ENCODE data around the gene ANGPTL2.

Gene ANGPTL2

DNA sequence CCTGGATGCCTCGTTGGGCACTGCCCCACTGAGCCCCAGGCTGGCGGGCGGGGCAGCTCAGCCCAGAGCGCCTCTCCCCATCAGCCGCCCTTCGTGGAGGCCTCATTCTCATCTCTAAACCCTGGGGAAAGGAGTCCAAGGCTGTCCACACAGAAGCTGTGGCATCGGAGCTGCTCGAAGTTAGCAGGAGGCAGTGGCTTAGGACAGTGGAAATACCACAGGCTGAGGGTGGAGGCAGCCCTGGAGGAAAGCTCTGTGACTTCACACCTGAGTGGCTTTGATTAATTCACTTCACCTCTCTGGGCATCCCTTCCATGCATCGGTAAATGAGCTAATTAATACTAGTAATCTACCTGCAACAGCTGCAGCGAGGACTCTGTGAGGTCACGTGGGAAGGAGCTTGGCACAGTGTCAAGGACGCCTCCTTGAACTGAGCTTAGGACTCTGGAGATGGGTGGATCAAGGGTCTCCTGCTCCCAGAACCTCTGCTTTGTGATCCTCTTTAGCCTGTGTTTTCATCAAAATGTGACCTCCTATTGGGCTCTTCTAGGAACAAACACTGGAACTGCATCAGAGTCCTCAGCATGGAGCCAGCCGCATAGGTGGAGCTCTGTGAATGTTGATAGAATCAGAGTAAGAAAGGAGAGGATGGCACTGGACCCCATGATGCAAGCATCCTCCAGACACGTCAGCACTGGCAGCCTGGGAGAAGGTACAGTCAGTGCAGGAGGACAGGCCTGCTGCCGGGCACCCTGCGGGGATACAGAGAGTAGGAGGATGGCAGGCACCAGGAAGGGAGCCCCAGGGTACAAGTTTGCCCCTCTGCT, 842 bp upstream of the ANGPTL2 start:
- H3K4me1 Mint-ChIP-seq = no peaks in the 10 kb centered on the region
- H3K27me3 Mint-ChIP-seq = peaks cover 33% of the 10 kb centered on the region
- no peak for DNase-seq
- H3K36me3 Mint-ChIP-seq (ENCODE audit: low read depth) = no peaks in the 10 kb centered on the region
- no peak for ATAC-seq
- no peak overlapping the region for H3K4me3 Mint-ChIP-seq
- H3K27ac Mint-ChIP-seq = no peak overlapping the region
- no peaks in the 10 kb centered on the region for H3K9me3 Mint-ChIP-seq

DNA sequence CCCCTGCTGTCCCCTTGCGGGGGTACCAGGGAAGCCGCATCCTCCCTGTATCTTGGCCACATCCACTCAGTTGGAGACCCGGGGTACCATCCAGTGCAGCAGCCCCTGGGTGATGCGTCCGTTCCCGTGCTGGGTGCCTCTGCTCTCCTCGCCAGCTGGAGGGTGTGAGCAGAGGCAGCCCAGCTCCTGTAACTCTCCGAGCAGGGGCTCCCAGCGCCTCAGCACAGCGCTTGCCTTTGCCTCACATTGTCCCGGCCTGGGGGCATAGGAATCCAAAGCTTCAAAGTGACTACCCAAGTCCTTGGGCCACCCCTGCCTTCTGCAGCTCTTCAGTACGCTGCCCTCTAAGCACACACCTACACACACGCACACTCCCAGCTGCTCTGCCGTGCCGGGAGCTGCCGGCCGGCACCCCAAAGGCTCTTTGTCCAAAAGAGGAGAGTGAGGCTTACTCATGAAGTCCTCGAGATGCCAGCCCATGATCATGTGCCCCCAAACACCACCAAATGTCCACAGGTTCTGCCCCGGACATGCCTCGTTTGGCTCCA, 733 bp downstream of the ANGPTL2 start:
- H3K27ac Mint-ChIP-seq = no peak overlapping the region
- H3K27me3 Mint-ChIP-seq = peaks cover 32% of the 10 kb centered on the region
- DNase-seq (no peak), ATAC-seq (no peak)
- H3K4me1 Mint-ChIP-seq = peaks cover 5% of the 10 kb centered on the region
- H3K36me3 Mint-ChIP-seq (ENCODE audit: low read depth) = no peaks in the 10 kb centered on the region
- H3K9me3 Mint-ChIP-seq = no peaks in the 10 kb centered on the region
- H3K4me3 Mint-ChIP-seq = no peak overlapping the region

DNA sequence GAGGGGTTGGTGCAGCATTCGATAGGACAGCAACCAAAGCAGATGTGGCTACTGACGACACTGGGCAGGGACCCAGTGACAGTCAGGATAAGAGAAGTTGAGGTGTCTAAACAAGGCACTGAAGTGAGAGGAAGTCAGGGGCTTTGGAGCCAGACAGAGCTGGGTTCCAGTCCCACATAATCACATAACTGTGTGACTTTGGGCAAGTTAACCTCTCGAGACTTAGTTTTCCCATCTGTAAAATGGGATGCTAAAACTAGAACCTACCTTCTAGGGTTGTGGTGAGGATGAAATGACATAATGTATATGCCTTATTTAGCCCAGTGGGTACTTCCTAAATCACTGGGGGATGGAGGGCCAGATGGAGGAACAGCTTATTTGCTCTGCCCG, 3.1 kb downstream of the ANGPTL2 start:
- no peaks in the 10 kb centered on the region for H3K36me3 Mint-ChIP-seq (ENCODE audit: low read depth)
- peaks cover 28% of the 10 kb centered on the region for H3K27me3 Mint-ChIP-seq

DNA sequence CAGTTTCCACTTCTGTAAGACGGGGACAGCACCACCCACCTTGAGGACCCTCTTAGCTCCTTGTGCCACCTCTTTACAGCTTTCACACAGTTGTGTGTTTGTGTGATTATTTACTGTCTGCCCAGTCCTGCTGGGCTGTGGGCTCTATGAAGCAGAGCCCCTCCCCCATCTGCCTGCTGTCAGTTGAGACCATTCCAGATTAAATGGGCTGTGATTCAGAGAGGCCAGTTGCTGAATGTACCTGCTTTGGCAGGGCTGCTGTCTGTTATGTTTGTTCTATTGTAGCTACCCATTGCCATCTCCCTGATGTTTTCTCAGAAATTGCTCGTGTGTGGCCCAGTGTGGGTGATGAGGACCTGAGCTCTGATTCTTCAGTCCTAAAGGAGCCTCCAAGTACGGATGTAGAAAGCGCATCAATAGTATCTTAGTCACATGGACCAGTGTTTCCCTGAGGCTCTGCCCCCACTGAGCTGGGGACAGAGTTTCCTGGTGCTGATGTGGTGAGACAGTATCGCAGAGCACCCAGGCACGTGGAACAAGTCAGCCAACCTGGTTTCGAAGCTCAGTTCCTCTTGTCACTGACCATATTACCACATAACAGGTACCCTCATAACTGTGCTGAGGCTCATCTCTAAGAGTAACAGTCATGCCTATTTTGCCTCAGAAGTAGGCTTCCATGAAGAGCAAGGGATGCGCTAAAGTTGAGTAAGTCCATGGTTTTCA, 3.7 kb downstream of the ANGPTL2 start:
- no peak for DNase-seq
- Mint-ChIP-seq H3K4me1 (peaks cover 15% of the 10 kb centered on the region), H3K27ac (no peak overlapping the region), H3K4me3 (no peak overlapping the region), H3K36me3 (ENCODE audit: low read depth) (no peaks in the 10 kb centered on the region), H3K27me3 (peaks cover 27% of the 10 kb centered on the region), H3K9me3 (no peaks in the 10 kb centered on the region)
- no peak for ATAC-seq

More for the DNA sequence above, 3.1 kb downstream of the ANGPTL2 start:
- no peak for ATAC-seq
- H3K4me3 Mint-ChIP-seq = no peak overlapping the region
- H3K27ac Mint-ChIP-seq = no peak overlapping the region
- DNase-seq = no peak
- no peaks in the 10 kb centered on the region for H3K9me3 Mint-ChIP-seq
- peaks cover 15% of the 10 kb centered on the region for H3K4me1 Mint-ChIP-seq

DNA sequence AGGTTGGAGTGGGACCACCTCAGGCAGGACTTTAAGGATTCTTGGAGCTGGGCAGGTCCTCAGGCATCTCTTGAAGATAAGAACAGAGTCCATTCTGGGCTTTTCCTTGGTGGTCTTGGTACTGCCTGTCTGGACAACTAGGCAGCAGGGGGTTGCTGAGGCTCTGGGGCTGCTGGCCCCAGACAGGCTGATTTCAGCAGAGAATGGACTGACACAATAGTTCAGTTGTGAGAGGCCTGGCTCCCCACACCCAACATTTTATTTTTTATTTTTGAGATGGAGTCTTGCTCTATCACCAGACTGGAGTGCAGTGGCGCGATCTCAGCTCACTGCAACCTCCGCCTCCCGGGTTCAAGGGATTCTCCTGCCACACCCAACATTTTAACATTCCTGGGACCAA, 4.6 kb downstream of the ANGPTL2 start:
- Mint-ChIP-seq H3K4me1 (peaks cover 15% of the 10 kb centered on the region), H3K9me3 (no peaks in the 10 kb centered on the region), H3K27me3 (peaks cover 19% of the 10 kb centered on the region), H3K36me3 (ENCODE audit: low read depth) (no peaks in the 10 kb centered on the region), H3K4me3 (no peak overlapping the region), H3K27ac (no peak overlapping the region)
- ATAC-seq = no peak
- no peak for DNase-seq

DNA sequence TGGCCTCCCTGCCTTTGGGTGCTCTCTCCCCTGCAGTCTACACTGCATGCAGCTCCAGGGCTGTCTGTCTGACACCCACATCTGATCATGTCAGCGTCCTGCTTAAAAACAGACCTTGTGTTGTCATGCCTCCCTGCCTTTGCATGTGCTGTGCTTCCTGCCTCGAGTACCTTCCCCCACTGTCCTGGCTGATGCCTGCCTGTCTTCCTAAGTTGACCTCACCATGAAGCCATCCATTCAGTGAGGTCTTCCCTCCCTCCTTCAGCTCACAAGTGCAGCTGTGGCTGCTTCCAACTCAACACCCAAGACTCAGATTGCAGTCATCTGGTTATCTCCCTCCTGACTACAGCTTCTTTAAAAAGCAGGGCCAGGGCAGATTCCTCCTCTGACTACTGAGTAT, 5.5 kb downstream of the ANGPTL2 start:
- H3K27me3 Mint-ChIP-seq = peaks cover 16% of the 10 kb centered on the region
- DNase-seq (no peak), ATAC-seq (no peak)
- H3K4me1 Mint-ChIP-seq = peaks cover 15% of the 10 kb centered on the region
- no peaks in the 10 kb centered on the region for H3K9me3 Mint-ChIP-seq
- no peak overlapping the region for H3K27ac Mint-ChIP-seq
- H3K36me3 Mint-ChIP-seq (ENCODE audit: low read depth) = no peaks in the 10 kb centered on the region
- H3K4me3 Mint-ChIP-seq = no peak overlapping the region

DNA sequence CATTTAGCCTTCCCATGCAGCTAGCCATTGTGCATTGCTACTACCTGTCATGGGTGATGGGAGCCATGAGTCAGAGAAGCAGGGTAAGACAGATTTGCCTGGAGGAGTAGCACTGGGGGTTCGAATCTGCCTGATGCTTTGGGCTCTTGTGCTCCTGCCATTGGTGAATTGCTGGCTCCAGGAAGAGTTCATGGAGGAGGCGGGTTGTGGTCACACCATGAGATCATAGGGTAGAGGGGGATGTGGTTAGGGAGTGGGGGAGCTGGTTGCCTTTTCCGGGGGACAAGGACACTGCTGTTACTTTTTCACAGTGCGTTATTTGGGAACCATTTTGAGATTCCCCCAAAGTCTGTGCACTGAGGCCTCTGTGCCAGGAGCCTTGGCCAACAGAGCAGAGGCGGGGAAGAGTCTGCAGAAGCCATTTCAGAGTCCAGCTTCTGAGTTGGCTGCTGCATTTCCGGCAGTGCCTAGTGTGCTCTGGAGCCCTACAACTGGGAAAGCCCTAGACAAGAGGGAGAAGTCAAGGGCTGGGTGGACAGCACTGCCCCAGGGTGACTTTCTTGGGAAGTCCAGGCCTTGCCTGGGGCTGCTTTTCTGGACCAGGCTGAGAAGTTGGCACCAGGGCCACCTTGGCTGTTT, 6.2 kb downstream of the ANGPTL2 start:
- Mint-ChIP-seq H3K4me1 (peaks cover 15% of the 10 kb centered on the region), H3K36me3 (ENCODE audit: low read depth) (no peaks in the 10 kb centered on the region), H3K9me3 (no peaks in the 10 kb centered on the region), H3K27me3 (peaks cover 9% of the 10 kb centered on the region), H3K4me3 (no peak overlapping the region), H3K27ac (no peak overlapping the region)
- ATAC-seq (no peak), DNase-seq (no peak)

DNA sequence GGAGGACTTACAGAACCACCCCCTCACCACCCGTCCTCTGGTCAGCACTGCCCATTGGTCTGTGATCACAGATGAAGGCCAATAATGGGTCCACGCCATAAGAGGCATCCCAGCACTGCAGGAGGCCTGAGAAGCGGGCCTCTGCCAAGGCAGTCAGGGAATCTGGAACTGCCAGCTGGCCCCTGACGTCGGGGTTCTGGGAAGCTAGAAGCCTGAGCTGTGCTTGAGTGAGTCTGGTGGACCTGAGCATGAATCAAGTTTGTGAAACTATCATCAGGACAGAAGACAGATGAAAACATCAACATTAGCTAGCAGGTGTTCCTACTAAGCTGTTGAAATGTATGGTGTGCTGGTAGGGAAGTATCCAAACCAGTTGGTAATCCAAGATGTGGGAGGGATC, 7.8 kb downstream of the ANGPTL2 start:
- H3K9me3 Mint-ChIP-seq = no peaks in the 10 kb centered on the region
- peaks cover 15% of the 10 kb centered on the region for H3K4me1 Mint-ChIP-seq
- H3K27me3 Mint-ChIP-seq = peaks cover 1% of the 10 kb centered on the region
- H3K27ac Mint-ChIP-seq = no peak overlapping the region
- DNase-seq (no peak), ATAC-seq (no peak)
- H3K36me3 Mint-ChIP-seq (ENCODE audit: low read depth) = no peaks in the 10 kb centered on the region
- H3K4me3 Mint-ChIP-seq = no peak overlapping the region

DNA sequence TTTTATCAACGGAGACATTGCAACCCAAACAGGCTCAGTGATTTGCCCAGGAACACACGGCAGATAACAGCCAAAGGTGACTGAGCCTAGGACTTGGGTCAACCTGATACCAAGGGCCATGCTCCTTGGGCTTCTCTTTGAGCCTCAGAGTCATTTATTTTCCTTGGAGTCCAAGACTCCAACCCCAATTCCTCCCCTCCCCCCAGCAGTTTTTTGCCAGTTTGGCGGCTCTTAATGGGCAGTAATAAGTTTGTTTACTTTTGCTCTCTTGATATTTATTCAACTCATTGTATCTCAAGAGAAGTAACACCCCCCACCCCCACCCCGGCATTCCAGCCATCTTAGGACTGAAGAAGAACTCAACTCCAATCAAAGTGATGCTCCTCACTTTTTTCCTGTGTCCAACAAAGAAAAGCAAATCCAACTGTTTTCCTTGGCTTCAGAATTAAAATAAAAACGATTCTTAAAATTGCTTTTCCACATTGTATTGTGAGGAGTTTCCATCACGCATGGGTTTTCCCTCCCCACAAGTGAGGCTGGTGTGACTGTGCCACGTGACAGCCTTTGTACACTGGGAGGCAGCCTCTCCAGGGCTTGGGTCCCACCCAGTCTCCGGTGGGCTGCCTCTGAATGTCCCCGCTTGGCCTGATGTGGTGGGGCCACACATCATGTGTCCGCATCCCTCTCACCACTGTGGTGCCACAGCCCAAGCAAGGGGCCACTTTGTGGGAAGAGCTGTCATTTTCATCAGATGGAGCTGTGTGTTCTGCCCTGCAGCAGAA, 9.1 kb downstream of the ANGPTL2 start:
- ATAC-seq (no peak), DNase-seq (no peak)
- peaks cover 15% of the 10 kb centered on the region for H3K4me1 Mint-ChIP-seq
- H3K36me3 Mint-ChIP-seq (ENCODE audit: low read depth) = no peaks in the 10 kb centered on the region
- H3K9me3 Mint-ChIP-seq = no peaks in the 10 kb centered on the region
- H3K4me3 Mint-ChIP-seq = no peak overlapping the region
- no peaks in the 10 kb centered on the region for H3K27me3 Mint-ChIP-seq
- H3K27ac Mint-ChIP-seq = no peak overlapping the region

DNA sequence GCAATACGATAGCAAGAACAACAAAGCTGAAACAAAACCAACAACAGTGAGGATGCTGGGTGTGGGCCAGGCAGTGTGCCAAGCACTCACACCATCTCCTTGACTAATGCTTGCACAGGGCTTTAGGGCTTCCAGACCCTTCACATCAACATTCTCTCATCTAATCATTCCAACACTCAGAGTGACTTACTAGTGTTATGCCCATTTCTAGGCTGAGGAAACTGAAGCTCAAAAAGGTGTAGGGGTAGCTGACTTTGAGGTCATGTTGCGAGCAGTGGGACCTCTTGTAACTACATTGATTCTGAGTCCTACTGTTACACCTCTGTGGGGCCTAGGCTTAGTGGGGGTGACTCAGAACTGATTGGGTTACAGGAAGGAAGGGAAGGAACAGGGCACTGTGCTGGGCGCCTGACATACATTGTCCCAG, 9.7 kb downstream of the ANGPTL2 start:
- H3K4me1 Mint-ChIP-seq = peaks cover 15% of the 10 kb centered on the region
- H3K27ac Mint-ChIP-seq = no peak overlapping the region
- DNase-seq = no peak
- H3K27me3 Mint-ChIP-seq = no peaks in the 10 kb centered on the region
- H3K4me3 Mint-ChIP-seq = no peak overlapping the region
- H3K36me3 Mint-ChIP-seq (ENCODE audit: low read depth) = no peaks in the 10 kb centered on the region
- H3K9me3 Mint-ChIP-seq = no peaks in the 10 kb centered on the region
- ATAC-seq = no peak

DNA sequence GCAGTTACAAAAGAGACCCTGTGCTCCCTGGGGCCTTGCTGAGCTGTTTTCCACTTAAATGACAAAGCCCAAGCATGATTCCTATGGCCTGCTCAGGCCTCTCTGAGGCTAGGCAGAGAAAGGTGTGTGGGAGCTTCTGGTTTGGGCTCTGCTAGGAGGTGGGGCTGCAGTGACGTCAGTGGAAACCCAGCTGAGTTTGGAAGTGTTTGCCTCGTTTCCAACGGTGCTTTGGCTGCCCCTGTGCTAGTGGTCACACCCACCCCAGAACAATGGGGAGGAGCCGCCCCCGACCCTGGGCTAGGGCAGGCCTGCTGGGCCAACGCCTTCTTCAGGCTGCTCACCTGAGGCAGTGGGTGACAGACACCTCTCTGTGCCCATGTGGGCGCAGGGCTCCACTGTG, 10.4 kb downstream of the ANGPTL2 start:
- H3K9me3 Mint-ChIP-seq = no peaks in the 10 kb centered on the region
- H3K27ac Mint-ChIP-seq = no peak overlapping the region
- DNase-seq (no peak), ATAC-seq (no peak)
- no peak overlapping the region for H3K4me3 Mint-ChIP-seq
- peaks cover 14% of the 10 kb centered on the region for H3K4me1 Mint-ChIP-seq
- no peaks in the 10 kb centered on the region for H3K36me3 Mint-ChIP-seq (ENCODE audit: low read depth)
- no peaks in the 10 kb centered on the region for H3K27me3 Mint-ChIP-seq

DNA sequence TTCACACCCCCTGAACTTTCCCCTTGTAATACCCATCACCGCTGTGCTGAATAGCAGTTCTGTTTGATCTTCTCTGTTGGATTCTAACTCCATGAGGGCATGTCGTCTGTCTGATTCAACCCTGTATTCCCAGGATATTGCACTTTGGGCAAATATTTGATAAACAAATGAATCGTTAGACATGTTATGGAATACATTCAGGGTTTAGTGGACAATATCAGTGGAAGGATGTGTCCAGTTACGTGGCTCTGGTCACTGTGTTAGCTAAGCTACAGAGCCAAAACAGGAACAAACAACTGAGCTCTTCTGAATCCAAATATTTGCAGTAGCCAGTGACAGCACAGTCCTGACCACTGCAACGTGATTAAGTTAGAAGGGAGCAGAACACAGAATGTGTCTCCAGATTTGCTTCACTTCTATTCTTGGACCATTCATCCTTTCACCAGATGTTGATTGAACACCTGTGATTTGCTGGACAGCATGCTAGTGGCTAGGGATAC, 13.2 kb downstream of the ANGPTL2 start:
- DNase-seq (no peak), ATAC-seq (no peak)
- Mint-ChIP-seq H3K27ac (no peak overlapping the region), H3K4me3 (no peak overlapping the region), H3K36me3 (ENCODE audit: low read depth) (no peaks in the 10 kb centered on the region), H3K27me3 (no peaks in the 10 kb centered on the region), H3K9me3 (no peaks in the 10 kb centered on the region), H3K4me1 (no peaks in the 10 kb centered on the region)

DNA sequence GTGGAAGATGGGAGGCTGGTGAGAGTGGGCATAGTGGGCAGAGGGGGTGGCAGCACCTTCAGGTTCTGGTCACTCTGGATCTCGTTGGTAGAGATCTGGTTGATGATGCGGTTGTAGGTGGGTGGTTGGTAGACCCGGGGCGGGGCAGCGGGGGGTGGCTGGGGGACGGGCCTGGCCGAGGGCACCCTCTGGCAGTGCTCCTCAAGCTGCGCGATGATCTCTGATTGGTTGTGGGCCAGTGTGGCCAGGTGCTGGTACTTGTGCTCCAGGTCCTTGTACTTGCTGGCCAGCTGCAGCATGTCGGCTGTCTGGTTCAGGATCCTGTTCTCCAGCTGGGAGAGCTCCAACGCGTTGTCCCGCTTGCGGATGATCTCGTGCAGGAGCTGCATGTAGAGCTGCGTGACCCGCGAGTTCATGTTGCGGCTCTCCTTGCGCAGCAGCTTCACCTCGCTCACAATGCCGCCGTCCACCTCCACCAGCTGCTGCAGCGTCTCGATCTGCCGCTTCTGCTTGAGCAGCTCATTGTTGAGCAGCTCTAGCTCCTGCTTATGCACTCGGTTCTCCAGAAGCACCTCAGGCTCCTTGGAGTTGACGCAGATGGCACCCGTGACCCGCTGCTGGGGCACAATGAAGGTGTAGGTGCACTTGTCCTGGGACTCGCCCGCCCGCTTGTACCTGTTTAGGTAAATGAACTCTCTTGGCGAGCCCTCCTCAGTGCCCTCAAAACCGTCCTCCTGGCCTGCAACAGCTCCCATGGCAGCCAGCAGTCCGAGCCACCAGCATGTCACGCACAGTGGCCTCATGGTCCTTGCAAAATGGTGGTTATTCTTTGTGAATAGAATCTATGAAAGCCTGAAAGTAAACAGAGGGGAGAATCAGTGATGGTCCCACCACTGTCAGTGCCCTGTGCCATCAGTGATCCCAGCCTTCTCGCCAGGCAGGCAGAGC, 14.2 kb downstream of the ANGPTL2 start:
- ATAC-seq (no peak), DNase-seq (no peak)
- no peaks in the 10 kb centered on the region for H3K4me1 Mint-ChIP-seq
- no peaks in the 10 kb centered on the region for H3K36me3 Mint-ChIP-seq (ENCODE audit: low read depth)
- H3K4me3 Mint-ChIP-seq = no peak overlapping the region
- H3K27me3 Mint-ChIP-seq = no peaks in the 10 kb centered on the region
- H3K27ac Mint-ChIP-seq = no peak overlapping the region
- no peaks in the 10 kb centered on the region for H3K9me3 Mint-ChIP-seq

All from activated naive CD8-positive, alpha-beta T cell treated with anti-CD3 and anti-CD28 coated beads, Interleukin-2, amount 50 U/mL, for 24 hours (primary cell).